HepG2 (cell line): ENCODE data around the gene CYSRT1. TPM values are rescaled to one million over a fixed set of nuclear protein-coding genes. Genes with fewer than 3 reads are reported as not detected.

Experiments
- ATAC-seq: fragments of 200-7000 bp; cut with Tn5 transposase; 3 replicates; pipeline ENCODE4 v1.9.1; 2020; ENCODE audit warnings: mild to moderate bottlenecking, moderate library complexity
- BruUV-seq: library from RNA; stranded (reverse); fragments of 400-500 nt; replicated peaks from 2 replicates; lab custom pipeline; 2021; lab: Mats Ljungman, UMichigan
- CTCF ChIA-PET: fragments of 300-600 bp; formaldehyde crosslinking; extraction: SDS; loops from one replicate; lab custom pipeline; 2021; ENCODE audit warnings: low total read pairs, inconsistent platforms, low intra/inter-chr PET ratio; lab: Yijun Ruan, JAX
- POLR2A ChIA-PET: fragments of 350-600 bp; sonication (Branson Sonifier 250); formaldehyde crosslinking; loops from one replicate; lab custom pipeline; 2020; ENCODE audit warnings: antibody characterized with exemption, inconsistent platforms; lab: Yijun Ruan, JAX
- DNase-seq: peaks from one replicate; pipeline ENCODE4 v3.0.0-alpha.2; 2015; ENCODE audit warnings: low spot score
- FAIRE-seq: peaks from 3 replicates; lab custom pipeline; 2011; peaks lifted over from hg19 to GRCh38; lab: Jason Lieb, UNC
- H2AFZ ChIP-seq: one replicate; pipeline ENCODE4 v1.6.1; 2011; ENCODE audit warnings: low read length, inconsistent platforms
- H3K27ac ChIP-seq: fragments of 300-600 bp; 3 replicates; pipeline ENCODE4 v1.8.0; 2011; ENCODE audit warnings: mixed run types, mild to moderate bottlenecking, mixed read lengths, low read length, inconsistent platforms; ENCODE audit not compliant: insufficient read depth; ENCODE audit errors: extremely low read length
- H3K27me3 ChIP-seq, 2 experiments: fragments of 200-600 bp in 1 of 2; 2 replicates in 1 of 2; 3 replicates in 1 of 2; pipeline versions ENCODE4 v1.6.0 to v1.8.0; 2011; ENCODE audit warnings: low read length in 2 of 2, mild to moderate bottlenecking in 2 of 2, moderate library complexity in 2 of 2, inconsistent platforms in 1 of 2; ENCODE audit not compliant: insufficient read depth in 2 of 2, control insufficient read depth in 1 of 2
- H3K36me3 ChIP-seq, 2 experiments: fragments of 200-600 bp in 1 of 2; replicated peaks in 1 of 2; 2 replicates in 1 of 2; 3 replicates in 1 of 2; pipeline versions ENCODE4 v1.5.1 to v1.8.0; 2011; ENCODE audit warnings: low read length in 2 of 2, inconsistent platforms in 1 of 2; ENCODE audit not compliant: insufficient read depth in 2 of 2, control insufficient read depth in 1 of 2
- H3K4me1 ChIP-seq: 2 replicates; pipeline ENCODE4 v1.5.1; 2012; ENCODE audit warnings: low read length, inconsistent platforms; ENCODE audit not compliant: insufficient read depth
- H3K4me2 ChIP-seq: 2 replicates; pipeline ENCODE4 v1.6.0; 2011; ENCODE audit warnings: low read depth, low read length, inconsistent platforms
- H3K4me3 ChIP-seq, 3 experiments: fragments of 200-600 bp in 1 of 3; sonication (generic), shearing (Covaris generic) in 1 of 3; replicated peaks in 1 of 3; 2 replicates each; pipeline ENCODE4 v1.5.1; 2011 to 2016; ENCODE audit warnings: low read length in 3 of 3, inconsistent platforms in 2 of 3, low read depth in 2 of 3, mild to moderate bottlenecking in 2 of 3, control low read depth in 1 of 3, mixed read lengths in 1 of 3; ENCODE audit not compliant: insufficient read depth in 1 of 3
- H3K79me2 ChIP-seq: one replicate; pipeline ENCODE4 v1.6.1; 2011; ENCODE audit warnings: low read length, inconsistent platforms; ENCODE audit not compliant: insufficient read depth
- H3K9ac ChIP-seq: 2 replicates; pipeline ENCODE4 v1.6.0; 2011; ENCODE audit warnings: mild to moderate bottlenecking, low read depth, low read length, inconsistent platforms; ENCODE audit not compliant: insufficient read depth
- H3K9me3 ChIP-seq: 2 replicates; pipeline ENCODE4 v1.5.1; 2012; ENCODE audit warnings: mild to moderate bottlenecking, low read length
- H4K20me1 ChIP-seq: 2 replicates; pipeline ENCODE4 v1.6.0; 2011; ENCODE audit warnings: inconsistent platforms, mild to moderate bottlenecking, low read length, moderate library complexity; ENCODE audit not compliant: insufficient read depth
- AGO2 ChIP-seq: fragments of 200-400 bp; formaldehyde crosslinking; optimal IDR thresholded peaks from 2 replicates; pipeline ENCODE3; 2017; ENCODE audit warnings: mild to moderate bottlenecking, low read depth, low read length, moderate library complexity
- HNRNPL ChIP-seq: fragments of 200-400 bp; formaldehyde crosslinking; IDR thresholded peaks from 2 replicates; pipeline ENCODE4 v1.6.1; 2017; ENCODE audit warnings: mild to moderate bottlenecking, low read depth, low read length
- RXRB ChIP-seq: IDR thresholded peaks from 2 replicates; pipeline ENCODE4 v1.6.1; 2016; ENCODE audit warnings: borderline replicate concordance, missing genetic modification reagents, missing compliant biosample characterization
- YEATS4 ChIP-seq: sonication (generic); formaldehyde crosslinking; IDR thresholded peaks from 2 replicates; pipeline ENCODE4 v1.4.0; 2020; ENCODE audit warnings: missing genetic modification reagents, borderline replicate concordance
- ZNF326 ChIP-seq: sonication (generic); formaldehyde crosslinking; IDR thresholded peaks from 2 replicates; pipeline ENCODE4 v1.4.0; 2020; ENCODE audit warnings: missing genetic modification reagents, borderline replicate concordance
- ZNF577 ChIP-seq: sonication (generic); formaldehyde crosslinking; IDR thresholded peaks from 2 replicates; pipeline ENCODE4 v1.4.0; 2020; ENCODE audit warnings: mild to moderate bottlenecking, low read depth, missing genetic modification reagents, borderline replicate concordance
- WGBS: methylation state at CpG from one replicate; pipeline ENCODE4 v1.1.6; 2017; ENCODE audit warnings: low lambda C conversion rate; 5-methylcytosine and 5-hydroxymethylcytosine counted together
- in situ Hi-C: cut with HindIII; loops from 2 replicates; pipeline ENCODE4 v1.10.0; 2017; ENCODE audit warnings: low pct_unique_long_range_greater_than_20kb; ENCODE audit not compliant: extremely low pct_ligation_motif_present
- intact Hi-C: fragments of 100-400 bp; cut with micrococcal nuclease; formaldehyde crosslinking; loops from one replicate; pipeline ENCODE4 v1.10.0; 2022; ENCODE audit not compliant: unreplicated experiment
- polyA plus RNA-seq, 8 experiments: library from polyadenylated mRNA; depleted of rRNA in 3 of 8; stranded (reverse) in 7 of 8; unstranded in 1 of 8; fragments of >200 nt; fragmentation: Illumina TruSeq in 4 of 8; extraction: Trizol in 4 of 8; gene quantifications; 2 replicates each; pipeline versions ENCODE4 v1.2.1 to v1.2.3, GENCODE V29; 2011 to 2016; ENCODE audit warnings: low read depth in 4 of 8, missing spikeins in 1 of 8, mixed read lengths in 1 of 8; ENCODE audit not compliant: insufficient read depth in 1 of 8
- total RNA-seq, 5 experiments: library from RNA; depleted of rRNA; stranded (reverse); fragments of >200 nt; fragmentation: Illumina TruSeq; extraction: Trizol; gene quantifications; 2 replicates each; pipeline ENCODE4 v1.2.3, GENCODE V29; 2016; ENCODE audit warnings: low read depth in 1 of 5
- TF ChIP-seq, protein P1 (sequence below): sonication (generic); formaldehyde crosslinking; conservative IDR thresholded peaks from 2 replicates; pipeline ENCODE4 v1.8.0; 2022; ENCODE audit warnings: mild to moderate bottlenecking, moderate library complexity, missing genetic modification reagents
- TF ChIP-seq, protein P2 (sequence below): sonication (generic); formaldehyde crosslinking; IDR thresholded peaks from 2 replicates; pipeline ENCODE4 v1.4.0; 2020; ENCODE audit warnings: missing genetic modification reagents, borderline replicate concordance

The CYSRT1 gene
- total and polyA plus RNA-seq, 2 of the 13 experiments (the other 11 are each of a cell fraction or from before 2014, with no cell fraction given): 1.5 to 2.1 TPM

DNA sequence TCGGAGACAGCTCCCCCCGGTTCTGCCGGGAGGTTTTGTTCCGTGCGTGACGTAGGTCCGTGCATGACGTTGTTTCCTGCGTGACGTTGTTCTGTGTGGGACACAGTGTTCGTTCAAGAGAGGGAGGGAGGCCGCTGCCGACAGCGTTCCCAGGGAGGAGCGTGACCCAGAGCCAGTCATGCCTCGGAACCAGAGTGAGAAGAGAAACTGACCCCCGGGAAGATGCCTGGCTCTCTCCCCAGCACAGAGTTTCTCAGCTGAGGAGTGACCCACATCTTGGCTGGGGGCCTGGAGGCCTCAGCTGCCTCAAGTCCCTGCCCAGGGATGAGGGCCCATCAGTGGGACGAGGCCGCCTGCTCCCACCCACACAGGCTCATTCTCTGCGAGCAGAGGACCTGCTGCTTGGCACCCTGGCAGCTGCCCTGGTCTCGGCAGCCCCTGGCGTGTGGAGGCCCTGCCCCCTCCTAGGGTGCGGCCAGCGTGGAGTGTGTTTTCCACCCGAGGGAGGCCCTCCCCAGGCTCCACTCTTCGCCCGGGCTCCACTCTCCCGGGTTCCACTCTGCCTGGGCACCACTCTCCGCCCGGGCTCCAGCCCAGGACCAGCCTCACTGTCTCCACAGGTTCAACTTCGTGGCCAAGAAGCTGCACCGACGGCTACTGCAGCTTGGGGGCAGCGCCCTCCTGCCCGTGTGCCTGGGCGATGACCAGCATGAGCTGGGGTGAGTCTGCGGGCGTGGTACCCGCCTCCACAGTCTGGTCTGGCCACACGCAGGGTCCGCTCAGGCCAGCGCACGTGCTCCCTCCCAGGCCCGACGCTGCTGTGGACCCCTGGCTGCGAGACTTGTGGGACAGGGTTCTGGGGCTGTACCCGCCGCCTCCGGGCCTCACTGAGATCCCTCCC, 11.6 kb upstream of the CYSRT1 start (continued):
- TF ChIP-seq, protein P1, sequence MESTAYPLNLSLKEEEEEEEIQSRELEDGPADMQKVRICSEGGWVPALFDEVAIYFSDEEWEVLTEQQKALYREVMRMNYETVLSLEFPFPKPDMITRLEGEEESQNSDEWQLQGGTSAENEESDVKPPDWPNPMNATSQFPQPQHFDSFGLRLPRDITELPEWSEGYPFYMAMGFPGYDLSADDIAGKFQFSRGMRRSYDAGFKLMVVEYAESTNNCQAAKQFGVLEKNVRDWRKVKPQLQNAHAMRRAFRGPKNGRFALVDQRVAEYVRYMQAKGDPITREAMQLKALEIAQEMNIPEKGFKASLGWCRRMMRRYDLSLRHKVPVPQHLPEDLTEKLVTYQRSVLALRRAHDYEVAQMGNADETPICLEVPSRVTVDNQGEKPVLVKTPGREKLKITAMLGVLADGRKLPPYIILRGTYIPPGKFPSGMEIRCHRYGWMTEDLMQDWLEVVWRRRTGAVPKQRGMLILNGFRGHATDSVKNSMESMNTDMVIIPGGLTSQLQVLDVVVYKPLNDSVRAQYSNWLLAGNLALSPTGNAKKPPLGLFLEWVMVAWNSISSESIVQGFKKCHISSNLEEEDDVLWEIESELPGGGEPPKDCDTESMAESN (CRISPR knock-in tag): no peak
- TF ChIP-seq ZNF326: no peak
- 0 out of 2 replicates have a peak, but pooled peaks have one; percentile 61 for TF ChIP-seq HNRNPL

DNA sequence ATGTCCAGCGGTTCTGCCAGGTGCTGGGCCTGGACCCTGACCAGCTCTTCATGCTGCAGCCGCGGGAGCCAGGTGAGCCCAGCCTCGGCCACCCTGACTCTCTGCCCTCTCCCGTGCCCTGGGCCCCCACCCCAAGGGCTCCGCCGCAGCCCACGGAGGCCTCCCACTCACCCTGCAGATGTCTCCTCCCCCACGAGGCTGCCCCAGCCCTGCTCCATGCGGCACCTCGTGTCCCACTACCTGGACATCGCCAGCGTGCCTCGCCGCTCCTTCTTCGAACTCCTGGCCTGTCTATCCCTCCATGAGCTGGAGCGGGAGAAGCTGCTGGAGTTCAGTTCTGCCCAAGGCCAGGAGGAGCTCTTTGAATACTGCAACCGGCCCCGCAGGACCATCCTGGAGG, 10.4 kb upstream of the CYSRT1 start:
- no peaks in the 10 kb centered on the region for H3K9me3 ChIP-seq
- CTCF ChIA-PET: no interaction called here
- intact Hi-C loops (no loop called here), in situ Hi-C loops (no loop called here)
- BruUV-seq: no TSS peak
- no peak overlapping the region for H3K4me2 ChIP-seq
- no peaks in the 10 kb centered on the region; a peak in 1 of 5 replicates for H3K36me3 ChIP-seq
- POLR2A ChIA-PET: interaction anchor here (1.3 kb wide), 1 partner anchor 15 kb away, joined by 3 read pairs; no protein-coding TSS in a partner anchor
- H3K4me3 ChIP-seq: no peak overlapping the region
- no peak overlapping the region for H3K9ac ChIP-seq
- FAIRE-seq (no peak), ATAC-seq (no peak), DNase-seq (no peak)
- H3K27me3 ChIP-seq: no peaks in the 10 kb centered on the region
- WGBS: 96% methylated on average over 14 of the region's 19 CpGs
- peaks cover 3% of the 10 kb centered on the region for H3K79me2 ChIP-seq
- peaks cover 4% of the 10 kb centered on the region; the same call in 1 of the 2 replicates for H4K20me1 ChIP-seq
- peaks cover 28% of the 10 kb centered on the region for H3K4me1 ChIP-seq
- H3K27ac ChIP-seq: no peak overlapping the region
- no peak overlapping the region for H2AFZ ChIP-seq
- TF ChIP-seq YEATS4 (CRISPR knock-in tag) (no peak), ZNF577 (CRISPR knock-in tag) (no peak), RXRB (no peak), AGO2 (peak; percentile 1)
- TF ChIP-seq, protein P2, sequence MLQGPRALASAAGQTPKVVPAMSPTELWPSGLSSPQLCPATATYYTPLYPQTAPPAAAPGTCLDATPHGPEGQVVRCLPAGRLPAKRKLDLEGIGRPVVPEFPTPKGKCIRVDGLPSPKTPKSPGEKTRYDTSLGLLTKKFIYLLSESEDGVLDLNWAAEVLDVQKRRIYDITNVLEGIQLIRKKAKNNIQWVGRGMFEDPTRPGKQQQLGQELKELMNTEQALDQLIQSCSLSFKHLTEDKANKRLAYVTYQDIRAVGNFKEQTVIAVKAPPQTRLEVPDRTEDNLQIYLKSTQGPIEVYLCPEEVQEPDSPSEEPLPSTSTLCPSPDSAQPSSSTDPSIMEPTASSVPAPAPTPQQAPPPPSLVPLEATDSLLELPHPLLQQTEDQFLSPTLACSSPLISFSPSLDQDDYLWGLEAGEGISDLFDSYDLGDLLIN: no peak
